ENCODE results near the gene BRSK1.

Gene BRSK1

GRCh38 chr19:55254625-55254977 is 29.2 kb upstream of the BRSK1 start:
- DNase-seq, result no peak

GRCh38 chr19:55255618-55256423 is 28.0 kb upstream of the BRSK1 start:
- DNase-seq, result peak; percentile 60

- no peak for DNase-seq
Observed at GRCh38 chr19:55256562-55257460, 27.0 kb upstream of the BRSK1 start.

- DNase-seq, result no peak
Observed at GRCh38 chr19:55257461-55258420, 26.1 kb upstream of the BRSK1 start.

- DNase-seq, result peak; percentile 48
Observed at GRCh38 chr19:55258476-55258827, 25.3 kb upstream of the BRSK1 start.

- DNase-seq, result peak; percentile 95
Observed at GRCh38 chr19:55258828-55259539, 24.8 kb upstream of the BRSK1 start, which contains the start of gene PPP6R1. Gene PPP6R1, minus strand, starts transcription at chr19:55259017. Its CDS starts 11,914 bp downstream, at chr19:55247103.

GRCh38 chr19:55259540-55260210 is 24.1 kb upstream of the BRSK1 start:
- DNase-seq, result no peak

GRCh38 chr19:55261671-55262126 is 22.1 kb upstream of the BRSK1 start:
- DNase-seq, result no peak

GRCh38 chr19:55262359-55262758 is 21.4 kb upstream of the BRSK1 start:
- DNase-seq, result no peak

GRCh38 chr19:55264531-55264930 is 19.3 kb upstream of the BRSK1 start:
- no peak for DNase-seq

- no peak for DNase-seq
Observed at GRCh38 chr19:55265173-55265572, 18.6 kb upstream of the BRSK1 start.

GRCh38 chr19:55265723-55266386 is 17.9 kb upstream of the BRSK1 start:
- DNase-seq, result no peak

- DNase-seq, result no peak
Observed at GRCh38 chr19:55266404-55266803, 17.4 kb upstream of the BRSK1 start.

GRCh38 chr19:55266840-55267239 is 17.0 kb upstream of the BRSK1 start:
- DNase-seq, result no peak

- no peak for DNase-seq
Observed at GRCh38 chr19:55269299-55269698, 14.5 kb upstream of the BRSK1 start.

- DNase-seq, result no peak
Observed at GRCh38 chr19:55270172-55270942, 13.4 kb upstream of the BRSK1 start.

GRCh38 chr19:55272142-55272541 is 11.7 kb upstream of the BRSK1 start:
- DNase-seq, result no peak

GRCh38 chr19:55273978-55274707 is 9.7 kb upstream of the BRSK1 start:
- no peak for DNase-seq

Data from activated CD4-positive, CD25-positive, alpha-beta regulatory T cell treated with anti-CD3 and anti-CD28 coated beads, Interleukin-2, amount 50 U/mL, for 72 hours (primary cell).